Muscle of arm (tissue), 12 donors: ENCODE measurements around the gene LCE3C. TPM values are rescaled to one million over a fixed set of nuclear protein-coding genes. Genes with fewer than 3 reads are reported as not detected.

ENCODE experiments used
- polyA plus RNA-seq, 12 donors: library from polyadenylated mRNA; unstranded; fragments of 120-200 nt; gene quantifications; one replicate each; pipeline ENCODE4 v1.2.1, GENCODE V29; 2013; ENCODE audit not compliant: insufficient read length in 12 of 12

The LCE3C gene
- polyA plus RNA-seq, 12 donors = not detected

Other genes with a start within 250 kb of the LCE3C start
- gene FLG2, start 240.2 kb upstream of the LCE3C start, polyA plus RNA-seq = under 1 TPM in 8 of 12 donors, not detected in 4; 0.03 to 0.17 (median 0.05) TPM
- not detected for gene CRNN, start 186.0 kb upstream of the LCE3C start, polyA plus RNA-seq
- not detected for gene LCE5A, start 89.4 kb upstream of the LCE3C start, polyA plus RNA-seq
- under 1 TPM in 1 of 12 donors, not detected in 11; 0.23 TPM for gene CRCT1, start 85.8 kb upstream of the LCE3C start, polyA plus RNA-seq
- not detected for gene LCE3E, start 33.5 kb upstream of the LCE3C start, polyA plus RNA-seq
- gene LCE3D, start 19.7 kb upstream of the LCE3C start, polyA plus RNA-seq = not detected
- gene LCE3B, start 13.6 kb downstream of the LCE3C start, polyA plus RNA-seq = not detected
- gene LCE3A, start 22.9 kb downstream of the LCE3C start, polyA plus RNA-seq = not detected
- not detected for gene LCE2D, start 63.1 kb downstream of the LCE3C start, polyA plus RNA-seq
- gene LCE2C, start 75.0 kb downstream of the LCE3C start, polyA plus RNA-seq = not detected
- not detected for gene LCE2B, start 85.9 kb downstream of the LCE3C start, polyA plus RNA-seq
- gene LCE2A, start 98.1 kb downstream of the LCE3C start, polyA plus RNA-seq = not detected
- not detected for gene LCE4A, start 107.9 kb downstream of the LCE3C start, polyA plus RNA-seq
- gene KPRP, start 157.8 kb downstream of the LCE3C start, polyA plus RNA-seq = under 1 TPM in 1 of 12 donors, not detected in 11; 0.07 TPM
- gene LCE1F, start 174.9 kb downstream of the LCE3C start, polyA plus RNA-seq = not detected
- gene LCE1E, start 186.0 kb downstream of the LCE3C start, polyA plus RNA-seq = not detected
- not detected for gene LCE1D, start 196.5 kb downstream of the LCE3C start, polyA plus RNA-seq
- gene LCE1C, start 206.4 kb downstream of the LCE3C start, polyA plus RNA-seq = not detected
- not detected for gene LCE1B, start 211.7 kb downstream of the LCE3C start, polyA plus RNA-seq
- not detected for gene LCE1A, start 227.2 kb downstream of the LCE3C start, polyA plus RNA-seq
- not detected for gene LCE6A, start 242.6 kb downstream of the LCE3C start, polyA plus RNA-seq